ENCODE results near the gene SRSF4. TPM values are rescaled to one million over a fixed set of nuclear protein-coding genes. Genes with fewer than 3 reads are reported as not detected.

The SRSF4 gene
- total and polyA plus RNA-seq, 9 of the 15 experiments (the other 6 are each of a cell fraction or from before 2014, with no cell fraction given), result 15.9 to 132 (median 82.0) TPM

DNA sequence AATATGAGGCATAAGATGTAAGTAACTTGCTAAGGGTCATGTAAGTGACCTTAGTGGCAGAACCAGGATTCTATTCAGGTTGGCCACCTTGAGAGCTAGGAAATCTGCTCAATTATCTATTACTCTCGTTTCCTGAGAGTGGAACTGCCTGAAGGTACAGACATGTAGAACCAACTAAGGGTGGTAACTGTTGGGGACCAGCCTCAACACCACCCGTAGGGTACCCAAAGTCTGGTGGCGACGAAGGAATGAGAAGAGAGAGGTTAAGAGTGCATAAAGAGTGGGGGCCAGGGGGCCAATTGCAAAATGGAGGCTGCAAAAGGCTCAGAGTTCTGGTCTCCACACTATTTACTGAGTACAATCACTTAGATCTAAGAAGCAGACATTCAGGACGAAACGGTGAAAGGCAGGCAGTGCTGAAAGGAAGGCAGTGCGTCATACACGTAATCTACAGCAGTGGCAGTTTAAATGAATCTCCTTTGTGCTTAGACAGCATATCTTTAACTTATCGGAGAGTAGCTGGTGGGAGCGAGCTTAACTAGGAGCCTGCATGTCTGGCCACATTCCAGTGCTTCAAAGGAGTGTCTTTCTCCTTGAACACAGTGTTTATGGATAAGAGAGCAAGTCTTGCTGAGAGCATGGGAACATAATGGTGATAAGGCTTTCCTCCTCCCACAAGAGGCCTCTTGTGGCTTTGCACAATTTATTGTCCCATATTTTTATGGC, 25.0 kb downstream of the SRSF4 start (continued):
- TF ChIP-seq ZBTB40 (IDR thresholded peaks at IDR 0.05), result no peak
- no peak for TF ChIP-seq ZBTB40 (CRISPR knock-in tag; IDR thresholded peaks at IDR 0.05)
- peak; percentile 90 for TF ChIP-seq ZNF592 (IDR thresholded peaks at IDR 0.05)
- peak; percentile 55; the same call in 1 of the 2 replicates for TF ChIP-seq ZBTB49 (CRISPR knock-in tag; IDR thresholded peaks at IDR 0.05; ENCODE audit: borderline replicate concordance)
- peak; percentile 100 for TF ChIP-seq ZNF316 (IDR thresholded peaks at IDR 0.05)
- no peak for TF ChIP-seq ZNF133 (CRISPR knock-in tag; IDR thresholded peaks at IDR 0.05)
- TF ChIP-seq ZNF311 (CRISPR knock-in tag; IDR thresholded peaks at IDR 0.05), result no peak
- peak; percentile 94 for TF ChIP-seq HDAC2 (IDR thresholded peaks at IDR 0.05)
- no peak for TF ChIP-seq CREBBP (IDR thresholded peaks at IDR 0.05; ENCODE audit: low read depth, low read length)
- TF ChIP-seq KLF6 (CRISPR knock-in tag; IDR thresholded peaks at IDR 0.05; ENCODE audit: borderline replicate concordance), result peak; percentile 51; the same call in 1 of the 2 replicates
- no peak for TF ChIP-seq DDX20 (tag; IDR thresholded peaks at IDR 0.05; ENCODE audit: low read depth)
- TF ChIP-seq FOSL1 (tag; conservative IDR thresholded peaks at IDR 0.05), result peak; percentile 92

Data from K562 (cell line).